Stimulated activated CD4-positive, alpha-beta T cell treated with anti-CD3 and anti-CD28 coated beads, Interleukin-12 subunit alpha, Interleukin-12 subunit beta, amount 100 ng/mL, for 4 hours (primary cell): ENCODE results near the gene DENND1A.

ENCODE experiments used
- DNase-seq: peaks from one replicate; pipeline ENCODE4 v3.0.0-alpha.2; 2020

The DENND1A gene

GRCh38 chr9:123551734-123552133, 378.2 kb downstream of the DENND1A start:
- DNase-seq: no peak

- DNase-seq: no peak
These were observed 379.1 kb downstream of the DENND1A start for GRCh38 chr9:123550797-123551196.

GRCh38 chr9:123550012-123550411, 379.9 kb downstream of the DENND1A start:
- no peak for DNase-seq

- DNase-seq: peak; percentile 52
These were observed 381.0 kb downstream of the DENND1A start for GRCh38 chr9:123548741-123549545.

- DNase-seq: no peak
These were observed 385.7 kb downstream of the DENND1A start for GRCh38 chr9:123544007-123544827.

GRCh38 chr9:123543492-123543891, 386.4 kb downstream of the DENND1A start:
- DNase-seq: no peak

- DNase-seq: no peak
These were observed 387.3 kb downstream of the DENND1A start for GRCh38 chr9:123542435-123543225.

- DNase-seq: no peak
These were observed 388.5 kb downstream of the DENND1A start for GRCh38 chr9:123541411-123541810.

- no peak for DNase-seq
These were observed 389.5 kb downstream of the DENND1A start for GRCh38 chr9:123540457-123540856.

- DNase-seq: no peak
These were observed 392.1 kb downstream of the DENND1A start for GRCh38 chr9:123537809-123538208.

- DNase-seq: no peak
These were observed 393.5 kb downstream of the DENND1A start for GRCh38 chr9:123536455-123536868.

- no peak for DNase-seq
These were observed 395.6 kb downstream of the DENND1A start for GRCh38 chr9:123534336-123534735.

- no peak for DNase-seq
These were observed 399.7 kb downstream of the DENND1A start for GRCh38 chr9:123530244-123530643.

GRCh38 chr9:123528501-123528900, 401.4 kb downstream of the DENND1A start:
- no peak for DNase-seq

- DNase-seq: no peak
These were observed 401.9 kb downstream of the DENND1A start for GRCh38 chr9:123527981-123528380.

- DNase-seq: no peak
These were observed 404.0 kb downstream of the DENND1A start for GRCh38 chr9:123525957-123526356.

- DNase-seq: no peak
These were observed 404.5 kb downstream of the DENND1A start for GRCh38 chr9:123525424-123525823.

GRCh38 chr9:123524866-123525265, 405.1 kb downstream of the DENND1A start:
- DNase-seq: no peak

- no peak for DNase-seq
These were observed 406.1 kb downstream of the DENND1A start for GRCh38 chr9:123523845-123524244.

- no peak for DNase-seq
These were observed 406.9 kb downstream of the DENND1A start for GRCh38 chr9:123523001-123523400.

- DNase-seq: no peak
These were observed 407.7 kb downstream of the DENND1A start for GRCh38 chr9:123522251-123522650.

GRCh38 chr9:123518338-123518737, 411.6 kb downstream of the DENND1A start:
- DNase-seq: no peak

GRCh38 chr9:123517512-123517911, 412.4 kb downstream of the DENND1A start:
- DNase-seq: no peak
